Testis (tissue), 5 donors: ENCODE data around the gene RIPK3. TPM values are rescaled to one million over a fixed set of nuclear protein-coding genes. Genes with fewer than 3 reads are reported as not detected.
A peak's percentile ranks its signal among the peaks of the same experiment; 100 is the strongest.
"Not testable (repeated sequence)": the region's sequence is repeated elsewhere in the genome, so short reads cannot be mapped to it uniquely, and the experiment has no call there.

ENCODE experiments used
- DNase-seq: peaks from one replicate; pipeline ENCODE4 v3.0.0-alpha.2; 2019
- H3K27ac ChIP-seq, 2 donors: fragments of 200-600 bp; sonication (generic); one replicate each; pipeline ENCODE4 v1.5.1; 2019
- H3K27me3 ChIP-seq: fragments of 200-600 bp; sonication (generic); one replicate; pipeline ENCODE4 v1.5.1; 2019
- H3K36me3 ChIP-seq: fragments of 200-600 bp; sonication (generic); one replicate; pipeline ENCODE4 v1.5.1; 2017; ENCODE audit warnings: low read depth; ENCODE audit errors: missing control alignments
- H3K4me1 ChIP-seq: fragments of 200-600 bp; sonication (generic); one replicate; pipeline ENCODE4 v1.5.1; 2019
- H3K4me3 ChIP-seq, 2 donors: fragments of 200-600 bp; sonication (generic); one replicate each; pipeline ENCODE4 v1.5.1; 2017 to 2019
- H3K9me3 ChIP-seq: fragments of 200-600 bp; sonication (generic); one replicate; pipeline ENCODE4 v1.5.1; 2017
- CTCF ChIP-seq, 3 experiments: fragments of 450-650 bp in 2 of 3; fragments of 200-600 bp in 1 of 3; sonication (generic) in 1 of 3; IDR thresholded peaks; one replicate each; pipeline ENCODE4 v1.5.1; 2016 to 2019; ENCODE audit warnings: antibody characterized with exemption in 3 of 3, mild to moderate bottlenecking in 2 of 3, moderate library complexity in 1 of 3
- POLR2A ChIP-seq: fragments of 450-650 bp; IDR thresholded peaks from one replicate; pipeline ENCODE4 v1.6.1; 2017; ENCODE audit warnings: antibody characterized with exemption, mild to moderate bottlenecking, moderate library complexity
- WGBS, 2 donors: methylation state at CpG; one replicate each; pipeline ENCODE4 v1.1.5; 2018; 5-methylcytosine and 5-hydroxymethylcytosine counted together
- intact Hi-C: fragments of 100-400 bp; cut with DNase I; formaldehyde crosslinking; loops from one replicate; pipeline ENCODE4 v1.15.1; 2023; ENCODE audit warnings: low total_unique reads
- long read RNA-seq, 2 donors: transcript quantifications; one replicate each; lab custom pipeline, GENCODE V29; 2026
- polyA plus RNA-seq: library from polyadenylated mRNA; stranded (reverse); fragments of 350-450 nt; fragmentation: Illumina TruSeq; extraction: RNeasy Lipid Tissue Mini Kit (QIAGEN cat#74804); gene quantifications from one replicate; pipeline ENCODE4 v1.2.3, GENCODE V29; 2014; ENCODE audit warnings: low read depth, low replicate concordance; ENCODE audit not compliant: insufficient read depth
- total RNA-seq, 2 donors: library from RNA; depleted of rRNA; stranded (reverse); fragments of >200 nt; gene quantifications; one replicate each; pipeline ENCODE4 v1.2.3, GENCODE V29; 2016

RIPK3 gene
- total RNA-seq (10 to 100 TPM in 1 of 2 donors, 1 to 10 TPM in 1; 3.2 to 11.3 TPM), polyA plus RNA-seq (2.8 TPM)
- long read RNA-seq, donor 1, partial matches to known transcripts, result 0 of 1 reads
- long read RNA-seq, donor 1, other reads (novel, unspliced or antisense), result 0 of 1 reads
- long read RNA-seq, donor 2, result 0 reads

DNA sequence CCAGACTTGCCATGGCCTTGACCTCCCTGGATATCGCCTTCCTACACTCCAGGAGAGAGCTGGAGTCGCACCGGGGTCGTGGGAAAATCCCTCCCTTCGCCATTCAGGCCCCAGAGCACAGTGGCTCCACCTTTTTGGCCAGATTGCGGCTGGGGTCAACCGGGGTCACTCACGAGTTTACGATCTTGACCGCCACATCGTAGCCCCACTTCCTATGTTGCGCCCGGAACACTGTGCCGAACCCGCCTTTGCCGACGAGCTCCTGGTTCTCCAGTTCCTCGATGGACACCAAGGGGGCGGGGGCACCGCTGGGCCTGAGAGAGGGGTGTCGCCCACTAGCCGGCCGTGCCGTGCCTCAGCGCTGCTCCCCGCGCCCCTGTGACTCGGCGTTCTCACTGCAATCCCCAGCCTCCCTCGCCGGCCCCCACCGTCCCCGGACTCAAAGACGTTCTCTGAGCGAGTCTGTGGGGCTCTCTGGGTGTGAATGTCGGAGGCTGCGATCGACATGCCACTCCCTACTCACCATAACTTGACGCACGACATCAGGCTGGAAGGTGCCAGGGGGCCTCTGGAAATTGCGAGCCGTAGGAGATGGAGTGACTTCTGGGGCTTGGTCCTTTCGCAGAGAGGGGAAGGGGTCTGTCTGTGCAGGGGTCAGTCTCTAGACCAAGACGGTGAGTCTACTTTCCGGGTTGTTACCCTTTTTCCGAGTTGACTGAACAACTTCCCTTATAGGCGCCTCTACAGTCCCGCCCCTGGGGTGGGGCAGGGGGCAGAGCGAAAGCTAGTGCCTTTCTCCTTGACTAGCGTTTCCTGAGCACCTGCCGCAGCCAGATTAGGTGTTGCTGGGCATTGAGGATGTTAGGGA, at the start of gene RIPK3:
Gene RIPK3, minus strand, starts transcription at position 708 of the 868 bp plus-strand sequence. Its CDS starts 165 bp downstream, at position 543.
- WGBS, 2 donors, result 32 to 34% methylated on average over 21 to 39 of the region's 51 CpGs
- intact Hi-C loops, result no loop called here
- no peaks in the 10 kb centered on the region for H3K36me3 ChIP-seq
- peak within 1 kb of the TSS; percentile 40 to 51 for H3K4me3 ChIP-seq
- no peak within 1 kb of the TSS for H3K27ac ChIP-seq
- no peak for DNase-seq
- H3K9me3 ChIP-seq, result no peaks in the 10 kb centered on the region
- peaks cover 8% of the 10 kb centered on the region for H3K4me1 ChIP-seq
- no peaks in the 10 kb centered on the region for H3K27me3 ChIP-seq
- TF ChIP-seq POLR2A, result no peak
- TF ChIP-seq CTCF (IDR thresholded peaks at IDR 0.05), result no peak

- Histone ChIP-seq H3K9me3 (no peaks in the 10 kb centered on the region), H3K27me3 (no peaks in the 10 kb centered on the region), H3K27ac (no peak overlapping the region), H3K4me3 (no peak overlapping the region), H3K36me3 (no peaks in the 10 kb centered on the region), H3K4me1 (peaks cover 12% of the 10 kb centered on the region)
- 59 to 72% methylated on average over 11 of the region's 11 CpGs for WGBS, 2 donors
- no peak for DNase-seq
- intact Hi-C loops, result no loop called here
- no peak for TF ChIP-seq CTCF (IDR thresholded peaks at IDR 0.05)
- no peak for TF ChIP-seq POLR2A
Measured at GRCh38 chr14:24389226-24389848, 49.5 kb upstream of the RIPK3 start.

- no peaks in the 10 kb centered on the region for H3K27me3 ChIP-seq
- no peaks in the 10 kb centered on the region for H3K36me3 ChIP-seq
- H3K9me3 ChIP-seq, result no peaks in the 10 kb centered on the region
- no peak overlapping the region for H3K4me3 ChIP-seq
- no peak for TF ChIP-seq POLR2A
- no peak overlapping the region for H3K27ac ChIP-seq
- H3K4me1 ChIP-seq, result peaks cover 12% of the 10 kb centered on the region
- intact Hi-C loops, result no loop called here
- DNase-seq, result no peak
- WGBS, 2 donors, result 36 to 69% methylated on average over 2 of the region's 2 CpGs
Measured at GRCh38 chr14:24388474-24389179, 48.8 kb upstream of the RIPK3 start.

DNA sequence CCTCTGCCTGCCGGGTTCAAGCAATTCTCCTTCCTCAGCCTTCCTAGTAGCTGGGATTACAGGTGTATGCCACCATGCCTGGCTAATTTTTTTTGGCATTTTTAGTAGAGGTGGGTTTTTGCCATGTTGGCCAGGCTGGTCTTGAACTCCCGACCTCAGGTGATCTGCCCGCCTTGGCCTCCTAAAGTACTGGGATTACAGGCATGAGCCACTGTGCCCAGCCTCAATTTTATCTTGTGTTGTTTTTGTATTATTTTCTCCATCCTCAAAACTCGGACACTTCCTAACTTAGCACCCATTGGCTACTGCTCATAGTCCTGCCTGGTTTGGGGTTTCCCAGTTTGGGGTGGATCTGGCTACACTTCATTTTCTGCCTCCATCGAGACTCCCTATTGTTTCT, 47.8 kb upstream of the RIPK3 start:
- intact Hi-C loops, result not testable (repeated sequence)

GRCh38 chr14:24387009-24387345, 47.2 kb upstream of the RIPK3 start:
- Histone ChIP-seq H3K4me3 (no peak overlapping the region), H3K36me3 (no peaks in the 10 kb centered on the region), H3K27me3 (no peaks in the 10 kb centered on the region), H3K27ac (no peak overlapping the region), H3K9me3 (no peaks in the 10 kb centered on the region), H3K4me1 (peaks cover 17% of the 10 kb centered on the region)
- TF ChIP-seq POLR2A (no peak), CTCF (IDR thresholded peaks at IDR 0.05) (no peak)
- DNase-seq, result no peak
- intact Hi-C loops, result no loop called here
- WGBS, 2 donors, result 53 to 90% methylated on average over 2 of the region's 2 CpGs

More for the DNA sequence above, 47.8 kb upstream of the RIPK3 start:
- H3K4me3 ChIP-seq, H3K27me3 ChIP-seq, H3K36me3 ChIP-seq, H3K27ac ChIP-seq, H3K9me3 ChIP-seq, DNase-seq: not testable (repeated sequence)
- 80 to 81% methylated on average over 5 of the region's 5 CpGs for WGBS, 2 donors
- H3K4me1 ChIP-seq, result peaks cover 12% of the 10 kb centered on the region
